HCT116 (cell line): Measurements from ENCODE around the gene ATOX1. TPM values are rescaled to one million over a fixed set of nuclear protein-coding genes. Genes with fewer than 3 reads are reported as not detected.
"Not testable (repeated sequence)": the region's sequence is repeated elsewhere in the genome, so short reads cannot be mapped to it uniquely, and the experiment has no call there.

ENCODE experiments used
- ATAC-seq: fragments of 200-7000 bp; cut with Tn5 transposase; 2 replicates; pipeline ENCODE4 v1.9.1; 2020; ENCODE audit warnings: mild to moderate bottlenecking, moderate library complexity
- BruUV-seq: library from RNA; stranded (reverse); fragments of 400-500 nt; replicated peaks from 2 replicates; lab custom pipeline; 2021; lab: Mats Ljungman, UMichigan
- CTCF ChIA-PET: fragments of 300-600 bp; sonication (Branson Sonifier 250); formaldehyde crosslinking; loops from one replicate; lab custom pipeline; 2021; ENCODE audit warnings: antibody characterized with exemption; lab: Charles Lee
- POLR2A ChIA-PET: fragments of 300-600, 350-600 bp; sonication (Branson Sonifier 250); formaldehyde crosslinking; loops from one replicate; lab custom pipeline; 2021; ENCODE audit warnings: antibody characterized with exemption; lab: Charles Lee
- RAD21 ChIA-PET, 2 experiments: fragments of 300-600 bp; sonication (Branson Sonifier 250); formaldehyde crosslinking; loops; one replicate each; lab custom pipeline; 2023; ENCODE audit warnings: low total read pairs in 2 of 2; ENCODE audit not compliant: uncharacterized antibody in 2 of 2, unreplicated experiment in 2 of 2, low non-redundant PET in 1 of 2; lab: Charles Lee
- DNase-seq: peaks from one replicate; pipeline ENCODE4 v3.0.0-alpha.2; 2010; ENCODE audit warnings: low read depth, low spot score
- H2AFZ ChIP-seq: fragments of 200-600 bp; shearing (Covaris generic), sonication (generic); 2 replicates; pipeline ENCODE4 v1.6.1; 2017; ENCODE audit warnings: low read depth, mixed run types, mixed read lengths, antibody characterized with exemption, low read length; ENCODE audit not compliant: poor library complexity, severe bottlenecking
- H3K27ac ChIP-seq: 2 replicates; pipeline ENCODE4 v1.5.1; 2012; ENCODE audit warnings: low read depth, low read length
- H3K27me3 ChIP-seq: fragments of 200-600 bp; sonication (generic); 2 replicates; pipeline ENCODE4 v1.6.1; 2016; ENCODE audit warnings: mixed run types, low read length, mixed read lengths; ENCODE audit not compliant: insufficient read depth
- H3K36me3 ChIP-seq, 2 experiments: fragments of 200-500 bp in 1 of 2; fragments of 200-600 bp in 1 of 2; sonication (Bioruptor generic) in 1 of 2; sonication (generic) in 1 of 2; 2 replicates each; pipeline versions ENCODE4 v1.5.1 to v1.6.1; 2014 to 2016; ENCODE audit warnings: low read length in 2 of 2, inconsistent platforms in 1 of 2, mixed read lengths in 1 of 2, mixed run types in 1 of 2; ENCODE audit not compliant: insufficient read depth in 2 of 2, control insufficient read depth in 1 of 2
- H3K4me1 ChIP-seq, 2 experiments: fragments of 200-600 bp in 1 of 2; sonication (generic) in 1 of 2; 2 replicates each; pipeline versions ENCODE4 v1.5.1 to v1.6.1; 2012 to 2017; ENCODE audit warnings: low read length in 2 of 2, inconsistent platforms in 1 of 2, mild to moderate bottlenecking in 1 of 2, mixed read lengths in 1 of 2, mixed run types in 1 of 2, moderate library complexity in 1 of 2; ENCODE audit not compliant: insufficient read depth in 2 of 2, control insufficient read depth in 1 of 2
- H3K4me2 ChIP-seq: fragments of 200-600 bp; sonication (generic); 2 replicates; pipeline ENCODE4 v1.6.1; 2017; ENCODE audit warnings: mixed run types, low read length, mixed read lengths
- H3K4me3 ChIP-seq, 2 experiments: fragments of 200-600 bp in 1 of 2; sonication (generic) in 1 of 2; replicated peaks in 1 of 2; 2 replicates each; pipeline ENCODE4 v1.5.1; 2011 to 2016; ENCODE audit warnings: low read length in 2 of 2, control low read depth in 1 of 2, low read depth in 1 of 2, mild to moderate bottlenecking in 1 of 2, mixed read lengths in 1 of 2, mixed run types in 1 of 2
- H3K79me2 ChIP-seq: fragments of 200-600 bp; sonication (generic); 2 replicates; pipeline ENCODE4 v1.6.1; 2017; ENCODE audit warnings: mild to moderate bottlenecking, mixed run types, low read length, moderate library complexity, mixed read lengths; ENCODE audit not compliant: insufficient read depth
- H3K9ac ChIP-seq: fragments of 200-600 bp; sonication (generic); 2 replicates; pipeline ENCODE4 v1.6.1; 2016; ENCODE audit warnings: low read length, mixed read lengths
- H3K9me2 ChIP-seq: fragments of 200-600 bp; sonication (generic), shearing (Covaris generic); 2 replicates; pipeline ENCODE4 v1.6.1; 2017; ENCODE audit warnings: mixed run types, mild to moderate bottlenecking, moderate library complexity; ENCODE audit not compliant: insufficient read depth
- H3K9me3 ChIP-seq, 2 experiments: fragments of 200-500 bp in 1 of 2; fragments of 200-600 bp in 1 of 2; sonication (Bioruptor generic) in 1 of 2; sonication (generic) in 1 of 2; 2 replicates each; pipeline ENCODE4 v1.6.1; 2014 to 2017; ENCODE audit warnings: low read length in 2 of 2, mixed read lengths in 2 of 2, inconsistent platforms in 1 of 2, low read depth in 1 of 2, mild to moderate bottlenecking in 1 of 2, mixed run types in 1 of 2, moderate library complexity in 1 of 2; ENCODE audit not compliant: control insufficient read depth in 1 of 2, insufficient read depth in 1 of 2
- H4K20me1 ChIP-seq: fragments of 200-600 bp; sonication (generic), shearing (Covaris generic); 2 replicates; pipeline ENCODE4 v1.6.1; 2017; ENCODE audit warnings: mixed run types, mild to moderate bottlenecking, moderate library complexity; ENCODE audit not compliant: insufficient read depth
- CBX3 ChIP-seq: IDR thresholded peaks from 2 replicates; pipeline ENCODE4 v1.6.1; 2012; ENCODE audit warnings: low read depth
- CEBPB ChIP-seq: IDR thresholded peaks from 2 replicates; pipeline ENCODE4 v1.6.1; 2012; ENCODE audit warnings: low read depth
- CTCF ChIP-seq, 3 experiments: fragments of 200-600 bp in 1 of 3; sonication (generic) in 1 of 3; IDR thresholded peaks in 2 of 3; conservative IDR thresholded peaks in 1 of 3; 2 replicates each; pipeline ENCODE4 v1.5.1; 2012 to 2017; ENCODE audit warnings: low read depth in 2 of 3, low read length in 2 of 3, antibody characterized with exemption in 1 of 3, borderline replicate concordance in 1 of 3, control low read depth in 1 of 3, mild to moderate bottlenecking in 1 of 3, mixed read lengths in 1 of 3, mixed run types in 1 of 3, moderate library complexity in 1 of 3; ENCODE audit not compliant: insufficient read depth in 1 of 3
- EGR1 ChIP-seq: IDR thresholded peaks from 2 replicates; pipeline ENCODE4 v1.6.1; 2012; ENCODE audit warnings: low read depth
- ELF1 ChIP-seq: IDR thresholded peaks from 2 replicates; pipeline ENCODE4 v1.6.1; 2012; ENCODE audit warnings: low read depth, borderline replicate concordance
- FOSL1 ChIP-seq: IDR thresholded peaks from 2 replicates; pipeline ENCODE4 v1.6.1; 2012; ENCODE audit warnings: low read depth
- MAX ChIP-seq: IDR thresholded peaks from 2 replicates; pipeline ENCODE4 v1.6.1; 2012
- POLR2AphosphoS5 ChIP-seq: IDR thresholded peaks from 2 replicates; pipeline ENCODE4 v1.6.1; 2011; ENCODE audit warnings: mild to moderate bottlenecking, low read depth, low read length, moderate library complexity
- RAD21 ChIP-seq: IDR thresholded peaks from 2 replicates; pipeline ENCODE4 v1.6.1; 2012; ENCODE audit warnings: low read depth, mild to moderate bottlenecking
- REST ChIP-seq: IDR thresholded peaks from 2 replicates; pipeline ENCODE4 v1.6.1; 2012; ENCODE audit warnings: low read depth
- SIN3A ChIP-seq: IDR thresholded peaks from 2 replicates; pipeline ENCODE4 v1.6.1; 2012; ENCODE audit warnings: low read depth
- SP1 ChIP-seq: IDR thresholded peaks from 2 replicates; pipeline ENCODE4 v1.6.1; 2012; ENCODE audit warnings: low read depth
- YY1 ChIP-seq: IDR thresholded peaks from 2 replicates; pipeline ENCODE4 v1.6.1; 2011; ENCODE audit warnings: low read length, low read depth, moderate library complexity, mild to moderate bottlenecking; ENCODE audit not compliant: insufficient replicate concordance; ENCODE audit errors: extremely low read depth
- intact Hi-C: fragments of 100-400 bp; cut with micrococcal nuclease; formaldehyde crosslinking; loops from 2 replicates; pipeline ENCODE4 v1.10.0; 2022
- total RNA-seq: library from RNA; stranded (reverse); gene quantifications from one replicate; pipeline ENCODE4 v1.2.1, GENCODE V29; 2021; ENCODE audit not compliant: unreplicated experiment

Gene ATOX1
- total RNA-seq, 1 experiment from 2014 or later, result 66.2 TPM

- intact Hi-C loops, result no loop called here
- H3K4me2 ChIP-seq, result no peak overlapping the region
- POLR2A ChIA-PET, result interaction anchor here (2.8 kb wide), 1 partner anchor 12 kb away, joined by 10 read pairs; the partner anchor contains the start of gene G3BP1
- BruUV-seq, result no TSS peak
- no peak overlapping the region for H3K27ac ChIP-seq
- H3K9ac ChIP-seq, result no peak overlapping the region
- TF ChIP-seq RAD21 (no peak), EGR1 (no peak), YY1 (no peak), CTCF (IDR thresholded peaks at IDR 0.05 in 2 of 3, conservative IDR thresholded peaks at IDR 0.05 in 1 of 3; ENCODE audit: borderline replicate concordance in 1 of 3, insufficient read depth in 1 of 3, low read depth in 2 of 3, low read length in 2 of 3) (no peak), POLR2AphosphoS5 (no peak), ELF1 (no peak), CBX3 (no peak), MAX (no peak), REST (no peak), SIN3A (no peak), SP1 (no peak), CEBPB (no peak), FOSL1 (no peak)
- TF ChIP-seq, all 23 proteins: peak for 0
- no peak overlapping the region for H2AFZ ChIP-seq
- H3K4me3 ChIP-seq, result no peak overlapping the region
- ChIA-PET RAD21 (no interaction called here), CTCF (no interaction called here)
- peaks cover 2 to 3% of the 10 kb centered on the region in 2 experiments; a peak in 3 of 4 replicates for H3K4me1 ChIP-seq
- no peaks in the 10 kb centered on the region for H3K9me2 ChIP-seq
- H3K9me3 ChIP-seq, result no peaks in the 10 kb centered on the region
- peaks cover 65% of the 10 kb centered on the region; the same call in 1 of the 2 replicates for H4K20me1 ChIP-seq
- peaks cover 8 to 11% of the 10 kb centered on the region in 2 experiments; a peak in 3 of 4 replicates for H3K36me3 ChIP-seq
- peaks cover 100% of the 10 kb centered on the region for H3K79me2 ChIP-seq
- ATAC-seq (no peak), DNase-seq (no peak)
- no peaks in the 10 kb centered on the region for H3K27me3 ChIP-seq
Observed at GRCh38 chr5:151784141-151784540, 25.7 kb upstream of the ATOX1 start.

- intact Hi-C loops, H3K4me1 ChIP-seq, RAD21 ChIA-PET, H3K4me3 ChIP-seq, H3K9ac ChIP-seq, H3K4me2 ChIP-seq, ATAC-seq, H3K27ac ChIP-seq, H2AFZ ChIP-seq, H3K27me3 ChIP-seq, H3K9me2 ChIP-seq, H3K9me3 ChIP-seq, DNase-seq, H3K36me3 ChIP-seq, CTCF ChIA-PET, BruUV-seq: not testable (repeated sequence)
- peaks cover 100% of the 10 kb centered on the region for H3K79me2 ChIP-seq
- peaks cover 67% of the 10 kb centered on the region; the same call in 1 of the 2 replicates for H4K20me1 ChIP-seq
- POLR2A ChIA-PET, result interaction anchor here (2.8 kb wide), 1 partner anchor 12 kb away, joined by 10 read pairs; the partner anchor contains the start of gene G3BP1
Observed at GRCh38 chr5:151783664-151784063, 25.2 kb upstream of the ATOX1 start.
